MM.1S (cell line): Measurements from ENCODE around the gene ZNF699.

Experiments used
- DNase-seq: peaks from one replicate; pipeline ENCODE4 v3.0.0-alpha.2; 2015
- H2AFZ ChIP-seq: fragments of 300-600 bp; sonication (generic); 2 replicates; pipeline ENCODE4 v1.6.0; 2016; ENCODE audit warnings: antibody characterized with exemption, low read length
- H3F3A ChIP-seq: fragments of 300-600 bp; sonication (generic); 2 replicates; pipeline ENCODE4 v1.6.1; 2016; ENCODE audit warnings: mild to moderate bottlenecking, antibody characterized with exemption, low read length, moderate library complexity, mixed read lengths; ENCODE audit not compliant: insufficient read depth
- H3K27ac ChIP-seq: fragments of 300-600 bp; sonication (generic); 2 replicates; pipeline ENCODE4 v1.5.1; 2016; ENCODE audit warnings: mild to moderate bottlenecking, low read length
- H3K27me3 ChIP-seq: fragments of 300-600 bp; sonication (generic); replicated peaks from 2 replicates; pipeline ENCODE4 v1.6.0; 2016; ENCODE audit warnings: low read length; ENCODE audit not compliant: insufficient read depth
- H3K36me3 ChIP-seq: fragments of 300-600 bp; sonication (generic); replicated peaks from 2 replicates; pipeline ENCODE4 v1.6.1; 2016; ENCODE audit warnings: mild to moderate bottlenecking, low read length, mixed read lengths; ENCODE audit not compliant: insufficient read depth
- H3K4me1 ChIP-seq: fragments of 300-600 bp; sonication (generic); 2 replicates; pipeline ENCODE4 v1.6.1; 2016; ENCODE audit warnings: low read length, mixed read lengths
- H3K4me2 ChIP-seq: fragments of 300-600 bp; sonication (generic); 2 replicates; pipeline ENCODE4 v1.6.0; 2016; ENCODE audit warnings: low read depth, low read length
- H3K4me3 ChIP-seq: fragments of 300-600 bp; sonication (generic); 2 replicates; pipeline ENCODE4 v1.5.1; 2016; ENCODE audit warnings: low read length, mixed read lengths
- H3K79me2 ChIP-seq: fragments of 300-600 bp; sonication (generic); 2 replicates; pipeline ENCODE4 v1.6.1; 2016; ENCODE audit warnings: mixed run types, low read length, mixed read lengths
- H3K9ac ChIP-seq: fragments of 300-600 bp; sonication (generic); 2 replicates; pipeline ENCODE4 v1.6.1; 2016; ENCODE audit warnings: low read length, mixed read lengths
- H3K9me2 ChIP-seq: fragments of 300-600 bp; sonication (generic); replicated peaks from 2 replicates; pipeline ENCODE4 v1.6.1; 2016; ENCODE audit warnings: mild to moderate bottlenecking, low read length, mixed read lengths; ENCODE audit not compliant: insufficient read depth
- H3K9me3 ChIP-seq: fragments of 300-600 bp; sonication (generic); replicated peaks from 2 replicates; pipeline ENCODE4 v1.6.1; 2016; ENCODE audit warnings: mild to moderate bottlenecking, low read length, mixed read lengths; ENCODE audit not compliant: insufficient read depth
- H4K20me1 ChIP-seq: fragments of 300-600 bp; sonication (generic); 2 replicates; pipeline ENCODE4 v1.6.1; 2016; ENCODE audit warnings: mild to moderate bottlenecking, low read length, moderate library complexity, mixed read lengths; ENCODE audit not compliant: insufficient read depth
- CTCF ChIP-seq: fragments of 300-600 bp; sonication (generic); IDR thresholded peaks from 2 replicates; pipeline ENCODE4 v1.5.1; 2016; ENCODE audit warnings: antibody characterized with exemption, low read length, mixed read lengths
- EZH2 ChIP-seq: fragments of 300-600 bp; sonication (generic); optimal IDR thresholded peaks from 2 replicates; pipeline ENCODE3; 2017; ENCODE audit warnings: low read depth, mild to moderate bottlenecking, antibody characterized with exemption, low read length, mixed read lengths
- EZH2phosphoT487 ChIP-seq: fragments of 300-600 bp; sonication (generic); IDR thresholded peaks from 2 replicates; pipeline ENCODE4 v1.6.1; 2018; ENCODE audit warnings: antibody characterized with exemption, low read length

Gene ZNF699

GRCh38 chr19:9342610-9343304, 33.1 kb upstream of the ZNF699 start:
- Histone ChIP-seq H3F3A (no peaks in the 10 kb centered on the region; the same call in 1 of the 2 replicates), H3K27ac (no peak overlapping the region), H3K36me3 (peaks cover 12% of the 10 kb centered on the region), H2AFZ (no peak overlapping the region), H3K9ac (no peak overlapping the region), H3K9me3 (no peaks in the 10 kb centered on the region), H3K27me3 (no peaks in the 10 kb centered on the region), H4K20me1 (no peaks in the 10 kb centered on the region), H3K9me2 (no peaks in the 10 kb centered on the region), H3K4me1 (no peaks in the 10 kb centered on the region), H3K4me3 (no peak overlapping the region), H3K79me2 (no peaks in the 10 kb centered on the region), H3K4me2 (no peak overlapping the region)
- DNase-seq: no peak
- no peak for TF ChIP-seq CTCF
- TF ChIP-seq EZH2: no peak

GRCh38 chr19:9329999-9330398, 20.4 kb upstream of the ZNF699 start:
- Histone ChIP-seq H3K4me1 (no peaks in the 10 kb centered on the region), H3K36me3 (0 out of 2 replicates have a peak, but pooled peaks cover 3% of the 10 kb centered on the region), H3K79me2 (no peaks in the 10 kb centered on the region), H3F3A (no peaks in the 10 kb centered on the region), H3K4me3 (no peak overlapping the region), H3K27ac (no peak overlapping the region), H3K9me2 (no peaks in the 10 kb centered on the region), H3K9me3 (no peaks in the 10 kb centered on the region), H2AFZ (no peak overlapping the region), H3K27me3 (no peaks in the 10 kb centered on the region), H4K20me1 (no peaks in the 10 kb centered on the region), H3K4me2 (no peak overlapping the region), H3K9ac (no peak overlapping the region)
- DNase-seq: no peak
- TF ChIP-seq EZH2 (no peak), CTCF (no peak), EZH2phosphoT487 (no peak)

GRCh38 chr19:9324584-9324962, 14.9 kb upstream of the ZNF699 start:
- no peaks in the 10 kb centered on the region for H3K9me2 ChIP-seq
- 0 out of 2 replicates have a peak, but pooled peaks cover 5% of the 10 kb centered on the region for H3K79me2 ChIP-seq
- H3K4me1 ChIP-seq: peaks cover 5% of the 10 kb centered on the region; the same call in 1 of the 2 replicates
- peak overlapping the region; percentile 78; the same call in 1 of the 2 replicates for H3K27ac ChIP-seq
- DNase-seq: no peak
- H3K9ac ChIP-seq: peak overlapping the region; percentile 51; the same call in 1 of the 2 replicates
- H3K36me3 ChIP-seq: 0 out of 2 replicates have a peak, but pooled peaks cover 3% of the 10 kb centered on the region
- TF ChIP-seq CTCF: no peak
- TF ChIP-seq EZH2: no peak
- TF ChIP-seq EZH2phosphoT487: no peak
- H3K4me3 ChIP-seq: peak overlapping the region; percentile 82
- peak overlapping the region; percentile 98 for H2AFZ ChIP-seq
- H3K9me3 ChIP-seq: no peaks in the 10 kb centered on the region
- no peaks in the 10 kb centered on the region for H4K20me1 ChIP-seq
- H3F3A ChIP-seq: peaks cover 11% of the 10 kb centered on the region
- H3K4me2 ChIP-seq: peak overlapping the region; percentile 90; the same call in 1 of the 2 replicates
- no peaks in the 10 kb centered on the region for H3K27me3 ChIP-seq
